Parathyroid adenoma (tissue), 2 donors: ENCODE data around the gene RNF223.

Experiments
- H2AFZ ChIP-seq: fragments of 300-600 bp; sonication (generic); one replicate; pipeline ENCODE4 v1.7.0; 2017; ENCODE audit warnings: antibody characterized with exemption, mild to moderate bottlenecking
- H3K27ac ChIP-seq: fragments of 300-600 bp; sonication (generic); one replicate; pipeline ENCODE4 v1.7.0; 2017
- H3K27me3 ChIP-seq: fragments of 300-600 bp; sonication (generic); one replicate; pipeline ENCODE4 v1.7.0; 2017; ENCODE audit warnings: low read length; ENCODE audit not compliant: control insufficient read depth, insufficient read depth
- H3K36me3 ChIP-seq: fragments of 300-600 bp; sonication (generic); one replicate; pipeline ENCODE4 v1.7.0; 2017; ENCODE audit warnings: low read length; ENCODE audit not compliant: control insufficient read depth, insufficient read depth
- H3K4me1 ChIP-seq: fragments of 300-600 bp; sonication (generic); one replicate; pipeline ENCODE4 v1.7.0; 2017; ENCODE audit warnings: control low read depth
- H3K4me2 ChIP-seq: fragments of 300-600 bp; sonication (generic); one replicate; pipeline ENCODE4 v1.7.0; 2017; ENCODE audit warnings: low read length
- H3K4me3 ChIP-seq: fragments of 300-600 bp; sonication (generic); one replicate; pipeline ENCODE4 v1.7.0; 2017; ENCODE audit warnings: low read depth, low read length
- H3K79me2 ChIP-seq: fragments of 300-600 bp; sonication (generic); one replicate; pipeline ENCODE4 v1.7.0; 2017; ENCODE audit warnings: control low read depth
- H3K9ac ChIP-seq: fragments of 300-600 bp; sonication (generic); one replicate; pipeline ENCODE4 v1.7.0; 2017; ENCODE audit warnings: mild to moderate bottlenecking
- H3K9me3 ChIP-seq: fragments of 300-600 bp; sonication (generic); one replicate; pipeline ENCODE4 v1.7.0; 2017; ENCODE audit warnings: low read length; ENCODE audit not compliant: control insufficient read depth
- TF ChIP-seq, protein P1 (sequence below): fragments of 300-600 bp; sonication (generic); IDR thresholded peaks from one replicate; pipeline ENCODE4 v1.7.0; 2017; ENCODE audit warnings: antibody characterized with exemption, mild to moderate bottlenecking
- donor health status: primary hyperparathyroidism.

RNF223 gene

DNA sequence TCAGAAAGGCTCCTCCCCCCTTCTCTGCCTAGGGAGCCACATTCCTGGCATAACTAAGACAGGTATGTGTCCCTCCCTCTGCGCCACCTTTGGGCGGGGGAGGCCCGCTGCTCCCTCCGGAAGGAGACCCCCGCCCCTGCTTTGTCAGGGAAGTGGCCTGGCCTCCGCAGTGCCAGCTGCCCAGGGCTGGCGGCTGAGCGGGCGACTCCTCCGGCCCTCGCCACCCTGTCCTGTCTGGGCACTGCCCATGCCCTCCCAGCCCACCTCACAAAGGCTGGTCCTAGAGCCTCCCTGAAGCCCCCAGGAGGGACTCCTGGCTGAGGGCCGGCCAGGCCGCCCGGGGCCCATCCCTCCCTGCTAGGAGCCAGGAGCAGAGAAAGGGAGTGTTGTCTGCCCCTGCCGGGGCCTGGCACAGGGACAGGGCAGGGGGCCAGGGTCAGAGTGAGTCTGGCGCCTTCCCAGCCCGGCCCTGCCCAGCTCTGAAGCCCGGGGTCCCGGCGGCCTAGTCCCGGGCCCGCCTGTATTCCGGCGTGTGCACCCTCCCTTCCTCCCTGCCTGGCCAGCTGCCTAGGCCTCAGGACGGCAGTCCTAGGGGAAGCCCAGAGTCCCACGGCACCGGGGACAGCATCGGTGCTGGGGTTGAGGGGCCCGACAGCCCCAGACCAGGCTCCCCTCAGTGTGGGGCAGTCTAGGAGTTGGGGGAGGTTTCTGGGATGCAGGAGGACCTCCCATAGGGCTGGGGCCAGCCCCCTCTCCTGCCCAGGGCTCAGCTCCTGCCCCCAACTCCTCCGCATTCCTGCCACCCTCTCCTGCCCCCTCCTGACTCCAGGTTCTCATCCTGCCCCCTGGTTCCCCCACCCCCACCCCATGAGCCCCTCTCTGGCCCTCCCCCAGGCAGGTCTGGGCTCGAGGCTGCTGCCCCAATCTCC, 49.1 kb downstream of the RNF223 start:
- no peaks in the 10 kb centered on the region for H3K36me3 ChIP-seq
- H3K4me2 ChIP-seq: no peak overlapping the region
- H3K27ac ChIP-seq: no peak overlapping the region
- TF ChIP-seq, protein P1, sequence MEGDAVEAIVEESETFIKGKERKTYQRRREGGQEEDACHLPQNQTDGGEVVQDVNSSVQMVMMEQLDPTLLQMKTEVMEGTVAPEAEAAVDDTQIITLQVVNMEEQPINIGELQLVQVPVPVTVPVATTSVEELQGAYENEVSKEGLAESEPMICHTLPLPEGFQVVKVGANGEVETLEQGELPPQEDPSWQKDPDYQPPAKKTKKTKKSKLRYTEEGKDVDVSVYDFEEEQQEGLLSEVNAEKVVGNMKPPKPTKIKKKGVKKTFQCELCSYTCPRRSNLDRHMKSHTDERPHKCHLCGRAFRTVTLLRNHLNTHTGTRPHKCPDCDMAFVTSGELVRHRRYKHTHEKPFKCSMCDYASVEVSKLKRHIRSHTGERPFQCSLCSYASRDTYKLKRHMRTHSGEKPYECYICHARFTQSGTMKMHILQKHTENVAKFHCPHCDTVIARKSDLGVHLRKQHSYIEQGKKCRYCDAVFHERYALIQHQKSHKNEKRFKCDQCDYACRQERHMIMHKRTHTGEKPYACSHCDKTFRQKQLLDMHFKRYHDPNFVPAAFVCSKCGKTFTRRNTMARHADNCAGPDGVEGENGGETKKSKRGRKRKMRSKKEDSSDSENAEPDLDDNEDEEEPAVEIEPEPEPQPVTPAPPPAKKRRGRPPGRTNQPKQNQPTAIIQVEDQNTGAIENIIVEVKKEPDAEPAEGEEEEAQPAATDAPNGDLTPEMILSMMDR: no peak
- no peak overlapping the region for H3K9ac ChIP-seq
- H3K9me3 ChIP-seq: no peaks in the 10 kb centered on the region
- no peaks in the 10 kb centered on the region for H3K27me3 ChIP-seq
- H3K4me1 ChIP-seq: no peaks in the 10 kb centered on the region
- no peak overlapping the region for H3K4me3 ChIP-seq
- H2AFZ ChIP-seq: no peak overlapping the region
- no peaks in the 10 kb centered on the region for H3K79me2 ChIP-seq

DNA sequence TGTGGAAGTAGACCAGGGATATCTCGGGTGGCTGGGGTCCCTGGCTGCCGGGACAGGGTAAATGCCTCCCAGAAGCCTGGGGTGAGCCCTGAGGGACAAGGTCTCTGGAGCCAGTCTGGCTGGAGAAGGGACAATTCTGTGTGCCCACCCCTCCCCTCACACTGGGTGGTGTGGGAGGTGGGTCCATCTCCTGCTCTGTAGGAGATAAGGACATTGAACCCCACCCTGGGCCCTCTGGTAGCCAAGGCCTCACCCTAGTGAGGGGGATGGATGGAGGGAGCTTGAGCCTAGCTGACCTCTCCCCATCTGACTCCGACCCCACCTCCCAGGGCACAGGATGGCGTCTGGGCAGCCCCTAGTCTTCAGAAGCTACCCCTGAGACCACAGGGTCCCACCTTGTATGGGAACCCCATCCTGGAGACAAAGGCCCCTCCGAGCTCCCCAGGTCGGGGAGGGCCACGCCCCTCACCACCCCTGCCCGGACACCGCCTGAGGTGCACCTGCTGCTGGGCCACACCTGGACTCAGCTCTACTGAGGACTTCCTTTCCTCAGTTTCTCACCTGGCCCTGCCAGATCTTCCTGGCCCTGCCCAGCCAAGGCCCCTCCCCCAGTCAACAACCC, 49.8 kb downstream of the RNF223 start:
- H3K79me2 ChIP-seq: no peaks in the 10 kb centered on the region
- no peak overlapping the region for H3K9ac ChIP-seq
- H3K27ac ChIP-seq: no peak overlapping the region
- no peaks in the 10 kb centered on the region for H3K27me3 ChIP-seq
- H2AFZ ChIP-seq: no peak overlapping the region
- no peak overlapping the region for H3K4me2 ChIP-seq
- TF ChIP-seq, protein P1: no peak
- no peaks in the 10 kb centered on the region for H3K4me1 ChIP-seq
- no peaks in the 10 kb centered on the region for H3K9me3 ChIP-seq
- H3K36me3 ChIP-seq: no peaks in the 10 kb centered on the region
- no peak overlapping the region for H3K4me3 ChIP-seq

DNA sequence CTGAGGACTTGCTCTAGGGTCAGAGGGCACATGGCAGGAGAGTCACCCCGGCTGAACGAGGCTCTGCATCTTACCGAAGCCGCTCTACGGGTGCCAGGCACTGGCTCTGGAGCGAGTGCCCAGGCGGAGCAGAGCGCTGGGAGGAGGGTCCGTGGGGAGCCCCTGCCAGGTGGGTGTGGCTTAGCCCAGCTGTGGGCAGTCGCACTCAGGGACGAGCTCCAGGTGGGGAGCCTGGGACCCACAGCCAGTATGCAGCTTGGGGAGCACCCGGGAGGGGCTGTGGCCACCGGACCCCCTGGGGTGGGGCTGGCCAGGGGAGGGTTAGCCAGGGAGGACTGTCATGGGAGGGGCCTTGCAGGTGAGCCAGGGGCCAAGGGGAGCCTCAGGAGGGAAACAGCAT, 50.4 kb downstream of the RNF223 start:
- TF ChIP-seq, protein P1: no peak
- Histone ChIP-seq H3K9me3 (no peaks in the 10 kb centered on the region), H3K36me3 (no peaks in the 10 kb centered on the region), H3K4me3 (no peak overlapping the region), H3K27me3 (no peaks in the 10 kb centered on the region), H3K9ac (no peak overlapping the region), H3K4me2 (no peak overlapping the region), H3K4me1 (no peaks in the 10 kb centered on the region), H2AFZ (no peak overlapping the region), H3K27ac (no peak overlapping the region), H3K79me2 (no peaks in the 10 kb centered on the region)

DNA sequence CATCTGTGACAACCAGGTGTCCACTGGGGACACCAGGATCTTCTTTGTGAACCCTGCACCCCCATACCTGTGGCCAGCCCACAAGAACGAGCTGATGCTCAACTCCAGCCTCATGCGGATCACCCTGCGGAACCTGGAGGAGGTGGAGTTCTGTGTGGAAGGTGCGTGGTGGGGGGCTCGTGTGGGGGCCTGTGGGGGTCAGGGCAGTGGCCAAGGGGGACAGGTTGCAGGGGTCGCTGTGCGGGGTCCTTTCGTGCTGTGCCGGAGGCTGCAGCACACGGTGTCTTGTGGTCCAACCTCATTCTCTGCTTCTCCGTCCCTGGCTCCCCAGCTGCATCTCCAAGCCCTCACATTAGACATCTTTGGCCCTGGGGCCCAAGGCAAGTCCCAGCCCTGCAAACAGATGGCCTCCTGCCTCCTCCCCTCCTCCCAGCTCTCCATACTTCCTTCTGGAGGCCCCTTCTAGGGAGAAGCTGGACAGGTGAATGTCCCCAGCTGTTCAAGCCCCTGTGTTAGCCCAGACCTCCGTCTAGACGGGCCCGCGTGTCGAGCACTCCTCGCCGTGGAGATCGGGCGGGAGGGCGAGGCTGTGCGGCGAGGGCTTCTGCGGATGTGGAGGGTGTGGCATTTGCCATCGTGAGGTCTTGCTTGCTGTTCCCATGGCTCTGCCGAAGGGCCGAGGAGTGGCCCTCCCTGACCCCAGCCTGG, 51.6 kb downstream of the RNF223 start:
- Histone ChIP-seq H3K79me2 (no peaks in the 10 kb centered on the region), H3K9me3 (no peaks in the 10 kb centered on the region), H3K4me2 (no peak overlapping the region), H3K9ac (no peak overlapping the region), H3K27ac (no peak overlapping the region), H3K36me3 (no peaks in the 10 kb centered on the region), H2AFZ (no peak overlapping the region), H3K4me3 (no peak overlapping the region), H3K4me1 (no peaks in the 10 kb centered on the region), H3K27me3 (no peaks in the 10 kb centered on the region)
- TF ChIP-seq, protein P1: no peak
